HEK293 (cell line): ENCODE data around the gene MORF4L2.

Experiments used
- GLIS2 ChIP-seq: fragments of 450-650 bp; formaldehyde crosslinking; IDR thresholded peaks from 2 replicates; pipeline ENCODE4 v1.5.1; 2016; ENCODE audit warnings: missing biosample characterization, missing genetic modification characterization
- KLF9 ChIP-seq: fragments of 450-650 bp; formaldehyde crosslinking; IDR thresholded peaks from 2 replicates; pipeline ENCODE4 v1.5.1; 2016; ENCODE audit warnings: missing biosample characterization, missing genetic modification characterization, low read depth
- MZF1 ChIP-seq: fragments of 450-650 bp; formaldehyde crosslinking; IDR thresholded peaks from 2 replicates; pipeline ENCODE4 v1.5.1; 2017; ENCODE audit warnings: missing biosample characterization, missing genetic modification characterization, borderline replicate concordance
- PRDM1 ChIP-seq: fragments of 450-650 bp; formaldehyde crosslinking; IDR thresholded peaks from 2 replicates; pipeline ENCODE4; 2016; ENCODE audit warnings: missing biosample characterization, missing genetic modification characterization
- TCF7L2 ChIP-seq: IDR thresholded peaks from 2 replicates; pipeline ENCODE4 v1.6.1; 2011; ENCODE audit warnings: low read depth, mild to moderate bottlenecking, inconsistent platforms, low read length, moderate library complexity, borderline replicate concordance
- ZBTB11 ChIP-seq: fragments of 450-650 bp; formaldehyde crosslinking; conservative IDR thresholded peaks from 2 replicates; pipeline ENCODE4 v1.5.1; 2016; ENCODE audit warnings: low read depth, missing biosample characterization, missing genetic modification characterization
- ZBTB44 ChIP-seq: fragments of 450-650 bp; IDR thresholded peaks from 2 replicates; pipeline ENCODE4 v1.5.1; 2018; ENCODE audit warnings: missing biosample characterization, mild to moderate bottlenecking, missing genetic modification characterization
- ZBTB6 ChIP-seq: fragments of 450-650 bp; formaldehyde crosslinking; IDR thresholded peaks from 2 replicates; pipeline ENCODE4 v1.5.1; 2017; ENCODE audit warnings: missing biosample characterization, missing genetic modification characterization
- ZFP69B ChIP-seq: fragments of 450-650 bp; formaldehyde crosslinking; IDR thresholded peaks from 2 replicates; pipeline ENCODE4 v1.5.1; 2016; ENCODE audit warnings: missing biosample characterization, missing genetic modification characterization
- ZNF24 ChIP-seq: fragments of 450-650 bp; formaldehyde crosslinking; IDR thresholded peaks from 2 replicates; pipeline ENCODE4 v1.5.1; 2016; ENCODE audit warnings: missing biosample characterization, missing genetic modification characterization
- ZNF280D ChIP-seq: fragments of 450-650 bp; formaldehyde crosslinking; IDR thresholded peaks from 2 replicates; pipeline ENCODE4 v1.5.1; 2016; ENCODE audit warnings: missing biosample characterization, missing genetic modification characterization
- ZNF354C ChIP-seq: fragments of 450-650 bp; formaldehyde crosslinking; IDR thresholded peaks from 2 replicates; pipeline ENCODE4 v1.5.1; 2016; ENCODE audit warnings: missing biosample characterization, missing genetic modification characterization, low read depth, borderline replicate concordance
- ZNF423 ChIP-seq: fragments of 450-650 bp; formaldehyde crosslinking; IDR thresholded peaks from 2 replicates; pipeline ENCODE4 v1.5.1; 2016; ENCODE audit warnings: missing biosample characterization, missing genetic modification characterization
- ZNF548 ChIP-seq: fragments of 450-650 bp; formaldehyde crosslinking; IDR thresholded peaks from 2 replicates; pipeline ENCODE4 v1.5.1; 2016; ENCODE audit warnings: missing biosample characterization, missing genetic modification characterization
- ZNF549 ChIP-seq: fragments of 450-650 bp; IDR thresholded peaks from 2 replicates; pipeline ENCODE4 v1.5.1; 2018; ENCODE audit warnings: missing biosample characterization, missing genetic modification characterization, mild to moderate bottlenecking, inconsistent platforms, moderate library complexity
- ZNF596 ChIP-seq: fragments of 450-650 bp; IDR thresholded peaks from 2 replicates; pipeline ENCODE4 v1.5.0; 2018; ENCODE audit warnings: missing biosample characterization, mild to moderate bottlenecking, missing genetic modification characterization, moderate library complexity
- ZNF600 ChIP-seq: fragments of 450-650 bp; formaldehyde crosslinking; IDR thresholded peaks from 2 replicates; pipeline ENCODE4 v1.5.1; 2016; ENCODE audit warnings: missing biosample characterization, missing genetic modification characterization
- ZNF629 ChIP-seq: fragments of 450-650 bp; formaldehyde crosslinking; IDR thresholded peaks from 2 replicates; pipeline ENCODE4 v1.5.1; 2017; ENCODE audit warnings: missing biosample characterization, missing genetic modification characterization
- ZNF639 ChIP-seq: fragments of 450-650 bp; formaldehyde crosslinking; IDR thresholded peaks from 2 replicates; pipeline ENCODE4 v1.5.1; 2016; ENCODE audit warnings: missing biosample characterization, missing genetic modification characterization
- ZNF704 ChIP-seq: fragments of 450-650 bp; formaldehyde crosslinking; IDR thresholded peaks from 2 replicates; pipeline ENCODE4 v1.5.1; 2016; ENCODE audit warnings: missing biosample characterization, missing genetic modification characterization

The MORF4L2 gene

GRCh38 chrX:103628386-103629317, 57.8 kb downstream of the MORF4L2 start, which contains the start of gene TCEAL1 (continued):
- no peak for TF ChIP-seq ZNF354C (tag by site-specific recombination)
- TF ChIP-seq ZNF24 (tag by site-specific recombination), result no peak
- peak; percentile 28; the same call in 1 of the 2 replicates for TF ChIP-seq ZNF629 (tag by site-specific recombination)
- TF ChIP-seq MZF1, result peak; percentile 95
- 0 out of 2 replicates have a peak, but pooled peaks have one; percentile 22 for TF ChIP-seq ZFP69B (tag by site-specific recombination)
- TF ChIP-seq ZNF639 (tag by site-specific recombination), result no peak
- no peak for TF ChIP-seq ZBTB44 (tag by site-specific recombination)
- no peak for TF ChIP-seq ZNF596 (tag by site-specific recombination)
- TF ChIP-seq ZNF423 (tag by site-specific recombination), result peak; percentile 10; the same call in 1 of the 2 replicates
- TF ChIP-seq KLF9 (tag by site-specific recombination), result peak; percentile 24
- 0 out of 2 replicates have a peak, but pooled peaks have one; percentile 19 for TF ChIP-seq ZBTB11
- no peak for TF ChIP-seq ZNF549 (tag by site-specific recombination)
- TF ChIP-seq ZNF704 (tag by site-specific recombination), result no peak
- no peak for TF ChIP-seq ZNF280D (tag by site-specific recombination)
- TF ChIP-seq ZNF600 (tag by site-specific recombination), result peak; percentile 90
- TF ChIP-seq ZNF548 (tag by site-specific recombination), result no peak
- no peak for TF ChIP-seq ZBTB6 (tag by site-specific recombination)
- TF ChIP-seq PRDM1 (tag by site-specific recombination), result peak; percentile 84
- TF ChIP-seq TCF7L2, result peak; percentile 91
- TF ChIP-seq GLIS2 (tag by site-specific recombination), result 0 out of 2 replicates have a peak, but pooled peaks have one; percentile 16
